Ishikawa (cell line): ENCODE results near the gene OR5H14.

Source experiments
- CEBPB ChIP-seq: IDR thresholded peaks from 2 replicates; pipeline ENCODE4 v1.6.1; 2012
- CREB1 ChIP-seq: IDR thresholded peaks from 2 replicates; pipeline ENCODE4 v1.6.1; 2012; ENCODE audit warnings: low read depth
- EGR1 ChIP-seq: IDR thresholded peaks from 2 replicates; pipeline ENCODE4 v1.6.1; 2012
- EP300 ChIP-seq: IDR thresholded peaks from 2 replicates; pipeline ENCODE4 v1.6.1; 2012; ENCODE audit warnings: borderline replicate concordance
- FOXM1 ChIP-seq: IDR thresholded peaks from 2 replicates; pipeline ENCODE4 v1.6.1; 2012; ENCODE audit warnings: low read depth, borderline replicate concordance
- MAX ChIP-seq: IDR thresholded peaks from 2 replicates; pipeline ENCODE4 v1.6.1; 2012
- NFIC ChIP-seq: IDR thresholded peaks from 2 replicates; pipeline ENCODE4 v1.6.1; 2012
- RAD21 ChIP-seq: IDR thresholded peaks from 2 replicates; pipeline ENCODE4 v1.6.1; 2012; ENCODE audit warnings: low read depth
- REST ChIP-seq: IDR thresholded peaks from 2 replicates; pipeline ENCODE4 v1.6.1; 2012; ENCODE audit warnings: low read depth, mild to moderate bottlenecking
- TAF1 ChIP-seq: IDR thresholded peaks from 2 replicates; pipeline ENCODE4 v1.6.1; 2012; ENCODE audit warnings: low read depth, mild to moderate bottlenecking
- TCF12 ChIP-seq: IDR thresholded peaks from 2 replicates; pipeline ENCODE4 v1.6.1; 2012; ENCODE audit warnings: low read depth
- TEAD4 ChIP-seq: IDR thresholded peaks from 2 replicates; pipeline ENCODE4 v1.6.1; 2012
- USF1 ChIP-seq: IDR thresholded peaks from 2 replicates; pipeline ENCODE4 v1.6.1; 2012
- YY1 ChIP-seq: IDR thresholded peaks from 2 replicates; pipeline ENCODE4 v1.6.1; 2012; ENCODE audit warnings: low read depth
- ZBTB7A ChIP-seq: IDR thresholded peaks from 2 replicates; pipeline ENCODE4 v1.6.1; 2012; ENCODE audit warnings: low read depth

The OR5H14 gene

GRCh38 chr3:98110550-98110908, 36.8 kb upstream of the OR5H14 start:
- TF ChIP-seq EGR1 (no peak), RAD21 (no peak), TEAD4 (no peak), EP300 (no peak), CEBPB (no peak), REST (no peak), YY1 (no peak), TAF1 (no peak), TCF12 (no peak), ZBTB7A (no peak), MAX (no peak), USF1 (no peak), NFIC (no peak), CREB1 (no peak), FOXM1 (no peak)

GRCh38 chr3:98114264-98114663, 33.0 kb upstream of the OR5H14 start:
- TF ChIP-seq NFIC, result no peak
- TF ChIP-seq ZBTB7A, result no peak
- no peak for TF ChIP-seq RAD21
- no peak for TF ChIP-seq CREB1
- no peak for TF ChIP-seq TAF1
- no peak for TF ChIP-seq TCF12
- TF ChIP-seq CEBPB, result no peak
- no peak for TF ChIP-seq EP300
- no peak for TF ChIP-seq REST
- TF ChIP-seq USF1, result no peak
- no peak for TF ChIP-seq MAX
- TF ChIP-seq FOXM1, result no peak
- no peak for TF ChIP-seq TEAD4
- no peak for TF ChIP-seq EGR1
- no peak for TF ChIP-seq YY1

- no peak for TF ChIP-seq REST
- TF ChIP-seq TAF1, result no peak
- no peak for TF ChIP-seq RAD21
- no peak for TF ChIP-seq FOXM1
- TF ChIP-seq NFIC, result no peak
- TF ChIP-seq TCF12, result no peak
- no peak for TF ChIP-seq CREB1
- TF ChIP-seq TEAD4, result no peak
- no peak for TF ChIP-seq MAX
- no peak for TF ChIP-seq YY1
- no peak for TF ChIP-seq EGR1
- TF ChIP-seq CEBPB, result no peak
- no peak for TF ChIP-seq EP300
- no peak for TF ChIP-seq USF1
- no peak for TF ChIP-seq ZBTB7A
Observed at GRCh38 chr3:98115717-98116116, 31.6 kb upstream of the OR5H14 start.

GRCh38 chr3:98130421-98130820, 16.9 kb upstream of the OR5H14 start, which contains the start of gene OR5H1:
TSS of gene OR5H1 (plus strand) at chr3:98130721. CDS start at chr3:98132698, 1,977 bp downstream.
- TF ChIP-seq RAD21 (no peak), YY1 (no peak), USF1 (no peak), TEAD4 (no peak), TCF12 (no peak), REST (no peak), FOXM1 (no peak), MAX (no peak), ZBTB7A (no peak), EP300 (no peak), CREB1 (no peak), CEBPB (no peak), EGR1 (no peak), NFIC (no peak), TAF1 (no peak)
